K562 (cell line): ENCODE data around the gene UBE2G2. TPM values are rescaled to one million over a fixed set of nuclear protein-coding genes. Genes with fewer than 3 reads are reported as not detected.

Experiments used
- ARID4B ChIP-seq: sonication (generic); formaldehyde crosslinking; IDR thresholded peaks from 2 replicates; pipeline ENCODE4 v1.8.0; 2022; ENCODE audit warnings: mild to moderate bottlenecking, missing genetic modification reagents
- BCL6 ChIP-seq: fragments of 250-450 bp; sonication (Bioruptor Pico); IDR thresholded peaks from 2 replicates; pipeline ENCODE4 v1.4.0; 2020
- CHD4 ChIP-seq: fragments of 200-600 bp; sonication (generic); IDR thresholded peaks from 3 replicates; pipeline ENCODE4 v1.6.1; 2012; ENCODE audit warnings: low read depth, mild to moderate bottlenecking, mixed read lengths, low read length, inconsistent platforms; ENCODE audit not compliant: insufficient read depth, insufficient replicate concordance, poor library complexity, severe bottlenecking
- EGR1 ChIP-seq: fragments of 450-650 bp; conservative IDR thresholded peaks from 2 replicates; pipeline ENCODE4 v1.6.1; 2017; ENCODE audit warnings: mild to moderate bottlenecking
- EP300 ChIP-seq: IDR thresholded peaks from 2 replicates; pipeline ENCODE4 v1.6.1; 2012; ENCODE audit warnings: low read length, improper control_type of control experiment
- KHSRP ChIP-seq: fragments of 450-650 bp; IDR thresholded peaks from 2 replicates; pipeline ENCODE4 v1.6.1; 2017
- MYBL2 ChIP-seq, 2 experiments: fragments of 450-650 bp in 1 of 2; sonication (generic) in 1 of 2; formaldehyde crosslinking in 1 of 2; IDR thresholded peaks; 2 replicates each; pipeline versions ENCODE4 v1.6.1 to v1.8.1; 2017 to 2022; ENCODE audit warnings: borderline replicate concordance in 1 of 2, inconsistent platforms in 1 of 2, low read depth in 1 of 2, mild to moderate bottlenecking in 1 of 2, missing genetic modification reagents in 1 of 2, moderate library complexity in 1 of 2
- NFRKB ChIP-seq: fragments of 450-650 bp; IDR thresholded peaks from 2 replicates; pipeline ENCODE4 v1.6.1; 2016; ENCODE audit warnings: low read depth
- PML ChIP-seq: IDR thresholded peaks from 2 replicates; pipeline ENCODE4 v1.6.1; 2012; ENCODE audit warnings: low read length, inconsistent platforms
- TFAM ChIP-seq: fragments of 250-450 bp; sonication (Bioruptor Pico); conservative IDR thresholded peaks from 2 replicates; pipeline ENCODE4 v1.5.0; 2021; ENCODE audit warnings: mild to moderate bottlenecking, moderate library complexity
- TFE3 ChIP-seq: fragments of 450-650 bp; formaldehyde crosslinking; IDR thresholded peaks from 2 replicates; pipeline ENCODE4 v1.4.0; 2020; ENCODE audit warnings: mild to moderate bottlenecking, mixed read lengths
- ZNF584 ChIP-seq: fragments of 200-800 bp; sonication (Bioruptor generic); IDR thresholded peaks from 2 replicates; pipeline ENCODE4 v1.6.1; 2016; ENCODE audit warnings: low read depth, mild to moderate bottlenecking, missing genetic modification characterization, missing compliant biosample characterization
- ZNF717 ChIP-seq: fragments of 250-450 bp; sonication (Bioruptor Pico); IDR thresholded peaks from 2 replicates; pipeline ENCODE4 v1.5.0; 2021
- polyA plus RNA-seq, 8 experiments: library from polyadenylated mRNA; depleted of rRNA in 4 of 8; stranded (reverse) in 5 of 8; unstranded in 3 of 8; fragments of >200 nt; fragmentation: Nextera tagmentation in 2 of 8; fragmentation: Illumina TruSeq in 1 of 8; extraction: Ambion mirVana in 2 of 8; extraction: Trizol in 1 of 8; gene quantifications; 2 replicates each; pipeline versions ENCODE4 v1.2.1 to v1.2.3, GENCODE V29; 2011 to 2014; ENCODE audit warnings: inconsistent platforms in 1 of 8, missing spikeins in 1 of 8
- total RNA-seq, 7 experiments: library from RNA; depleted of rRNA in 6 of 7; stranded (reverse); fragments of >200 nt in 6 of 7; fragmentation: Illumina TruSeq in 2 of 7; extraction: Trizol in 2 of 7; gene quantifications; 2 replicates each; pipeline versions ENCODE4 v1.2.1 to v1.2.3, GENCODE V29; 2011 to 2021; ENCODE audit warnings: low replicate concordance in 1 of 7
- TF ChIP-seq, protein P1 (sequence below), 2 experiments: fragments of 450-650 bp; conservative IDR thresholded peaks; 2 replicates each; pipeline ENCODE4 v1.6.1; 2017; ENCODE audit warnings: mild to moderate bottlenecking in 2 of 2, moderate library complexity in 2 of 2
- TF ChIP-seq, protein P2 (sequence below): fragments of 250-450 bp; sonication (Bioruptor Pico); IDR thresholded peaks from 2 replicates; pipeline ENCODE4 v1.5.0; 2021; ENCODE audit warnings: mild to moderate bottlenecking, borderline replicate concordance

Gene UBE2G2
- total and polyA plus RNA-seq, 9 of the 15 experiments (the other 6 are each of a cell fraction or from before 2014, with no cell fraction given) = 47.5 to 225 (median 140) TPM

GRCh38 chr21:44765231-44766013, 36.2 kb downstream of the UBE2G2 start (continued):
- TF ChIP-seq ZNF584 (no peak), EP300 (no peak), TFE3 (CRISPR knock-in tag) (peak; percentile 22; the same call in 1 of the 2 replicates), CHD4 (no peak), TFAM (no peak), KHSRP (no peak), NFRKB (no peak), BCL6 (no peak), PML (no peak), EGR1 (no peak), MYBL2 (IDR thresholded peaks at IDR 0.05; ENCODE audit: low read depth) (no peak), MYBL2 (CRISPR knock-in tag; IDR thresholded peaks at IDR 0.05; ENCODE audit: borderline replicate concordance) (no peak), ZNF717 (CRISPR knock-in tag) (no peak), ARID4B (CRISPR knock-in tag) (0 out of 2 replicates have a peak, but pooled peaks have one; percentile 26)
- TF ChIP-seq, protein P1, sequence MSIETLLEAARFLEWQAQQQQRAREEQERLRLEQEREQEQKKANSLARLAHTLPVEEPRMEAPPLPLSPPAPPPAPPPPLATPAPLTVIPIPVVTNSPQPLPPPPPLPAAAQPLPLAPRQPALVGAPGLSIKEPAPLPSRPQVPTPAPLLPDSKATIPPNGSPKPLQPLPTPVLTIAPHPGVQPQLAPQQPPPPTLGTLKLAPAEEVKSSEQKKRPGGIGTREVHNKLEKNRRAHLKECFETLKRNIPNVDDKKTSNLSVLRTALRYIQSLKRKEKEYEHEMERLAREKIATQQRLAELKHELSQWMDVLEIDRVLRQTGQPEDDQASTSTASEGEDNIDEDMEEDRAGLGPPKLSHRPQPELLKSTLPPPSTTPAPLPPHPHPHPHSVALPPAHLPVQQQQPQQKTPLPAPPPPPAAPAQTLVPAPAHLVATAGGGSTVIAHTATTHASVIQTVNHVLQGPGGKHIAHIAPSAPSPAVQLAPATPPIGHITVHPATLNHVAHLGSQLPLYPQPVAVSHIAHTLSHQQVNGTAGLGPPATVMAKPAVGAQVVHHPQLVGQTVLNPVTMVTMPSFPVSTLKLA (conservative IDR thresholded peaks at IDR 0.05) = no peak
- TF ChIP-seq, protein P2, sequence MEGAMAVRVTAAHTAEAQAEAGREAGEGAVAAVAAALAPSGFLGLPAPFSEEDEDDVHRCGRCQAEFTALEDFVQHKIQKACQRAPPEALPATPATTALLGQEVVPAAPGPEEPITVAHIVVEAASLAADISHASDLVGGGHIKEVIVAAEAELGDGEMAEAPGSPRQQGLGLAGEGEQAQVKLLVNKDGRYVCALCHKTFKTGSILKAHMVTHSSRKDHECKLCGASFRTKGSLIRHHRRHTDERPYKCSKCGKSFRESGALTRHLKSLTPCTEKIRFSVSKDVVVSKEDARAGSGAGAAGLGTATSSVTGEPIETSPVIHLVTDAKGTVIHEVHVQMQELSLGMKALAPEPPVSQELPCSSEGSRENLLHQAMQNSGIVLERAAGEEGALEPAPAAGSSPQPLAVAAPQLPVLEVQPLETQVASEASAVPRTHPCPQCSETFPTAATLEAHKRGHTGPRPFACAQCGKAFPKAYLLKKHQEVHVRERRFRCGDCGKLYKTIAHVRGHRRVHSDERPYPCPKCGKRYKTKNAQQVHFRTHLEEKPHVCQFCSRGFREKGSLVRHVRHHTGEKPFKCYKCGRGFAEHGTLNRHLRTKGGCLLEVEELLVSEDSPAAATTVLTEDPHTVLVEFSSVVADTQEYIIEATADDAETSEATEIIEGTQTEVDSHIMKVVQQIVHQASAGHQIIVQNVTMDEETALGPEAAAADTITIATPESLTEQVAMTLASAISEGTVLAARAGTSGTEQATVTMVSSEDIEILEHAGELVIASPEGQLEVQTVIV (CRISPR knock-in tag) = no peak
